HG03520 (cell line): ENCODE data around the gene BECN2.
"Not testable (repeated sequence)": the region's sequence is repeated elsewhere in the genome, so short reads cannot be mapped to it uniquely, and the experiment has no call there.

Experiments
- ATAC-seq: cut with Tn5 transposase; IDR thresholded peaks from one replicate; pipeline ENCODE4 v1.9.1; 2021; ENCODE audit warnings: mild to moderate bottlenecking, moderate library complexity; ENCODE audit not compliant: unreplicated experiment

BECN2 gene

GRCh38 chr1:241976229-241976628 is 18.7 kb downstream of the BECN2 start:
- no peak for ATAC-seq

DNA sequence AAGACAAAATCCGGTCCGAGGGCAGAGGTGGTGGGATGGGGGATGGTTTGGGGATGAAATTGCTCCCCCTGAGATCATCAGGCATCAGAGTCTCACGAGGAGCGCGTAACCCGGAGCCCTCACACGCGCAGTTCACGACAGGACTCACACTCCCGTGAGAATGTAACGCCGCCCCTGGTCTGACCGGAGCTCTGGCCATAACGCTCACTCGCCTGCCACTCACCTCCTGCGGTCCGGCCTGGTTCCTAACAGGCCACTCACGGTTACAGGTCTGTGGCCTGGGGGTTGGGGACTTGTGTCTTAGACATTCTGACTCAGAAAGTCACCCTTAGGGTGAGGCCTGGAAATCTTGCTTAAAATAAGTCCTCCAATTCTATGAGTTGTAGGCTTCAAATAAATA is 21.5 kb downstream of the BECN2 start:
- ATAC-seq = no peak

DNA sequence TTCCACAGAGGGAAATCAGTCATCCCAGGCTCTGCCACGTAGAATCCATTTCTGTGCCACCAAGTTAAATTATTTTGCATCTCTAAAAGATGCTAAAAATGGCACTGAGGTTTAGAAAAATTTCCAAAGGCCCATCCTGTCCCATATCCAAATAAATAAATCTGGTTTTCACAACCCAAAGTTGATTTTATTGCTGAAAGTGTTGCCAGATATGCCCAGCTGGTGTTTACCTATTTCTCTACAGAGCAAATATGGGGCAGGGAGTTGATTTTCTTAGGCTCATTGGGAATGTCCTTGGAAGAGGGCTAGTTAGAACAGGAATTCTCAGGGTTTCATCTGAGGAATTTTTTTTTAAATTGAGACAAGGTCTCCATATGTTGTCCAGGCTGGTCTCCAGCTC is 22.4 kb downstream of the BECN2 start:
- no peak for ATAC-seq

- ATAC-seq = peak; percentile 55
Observed at GRCh38 chr1:241985787-241986186, 28.2 kb downstream of the BECN2 start.

DNA sequence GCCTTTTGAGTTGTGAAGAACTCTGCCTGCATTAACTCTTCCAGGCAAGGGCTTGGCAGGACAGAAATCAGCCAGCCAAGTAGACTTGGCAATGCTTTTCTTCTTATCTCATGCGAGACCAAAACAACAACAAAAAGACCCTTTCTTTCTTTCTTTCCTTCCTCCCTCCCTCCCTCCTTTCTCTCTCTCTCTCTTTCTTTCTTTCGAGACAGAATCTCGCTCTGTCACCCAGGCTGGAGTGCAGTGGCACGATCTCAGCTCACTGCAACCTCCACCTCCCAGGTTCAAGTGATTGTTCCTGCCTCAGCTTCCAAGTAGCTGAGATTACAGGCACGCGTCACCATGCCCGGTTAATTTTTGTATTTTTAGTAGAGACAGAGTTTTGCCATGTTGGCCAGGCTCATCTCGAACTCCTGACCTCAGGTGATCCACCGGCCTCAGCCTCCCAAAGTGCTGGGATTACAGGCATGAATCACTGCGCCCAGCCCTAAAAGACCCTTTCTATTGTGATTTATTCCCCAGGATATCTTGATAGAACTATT is 30.9 kb downstream of the BECN2 start:
- ATAC-seq = not testable (repeated sequence)

DNA sequence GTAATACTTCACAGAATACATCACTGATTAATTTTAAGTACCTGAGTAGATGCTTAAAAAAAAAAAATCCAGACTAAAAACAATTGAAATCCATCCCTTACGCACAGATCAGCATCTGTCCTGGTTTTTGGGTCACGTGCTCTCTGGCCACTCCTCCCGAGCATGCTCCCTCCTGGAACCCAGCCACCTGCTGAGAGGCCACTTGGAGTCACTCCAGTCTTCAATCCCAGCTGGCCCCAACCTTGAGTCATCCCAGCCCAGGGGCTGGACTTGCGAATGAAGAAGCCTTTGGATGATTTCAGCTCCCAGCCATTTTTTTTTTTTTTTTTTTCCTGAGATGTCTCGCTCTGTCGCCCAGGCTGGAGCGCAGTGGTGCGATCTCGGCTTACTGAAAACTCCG is 32.5 kb downstream of the BECN2 start:
- ATAC-seq = no peak

GRCh38 chr1:241992734-241993133 is 35.2 kb downstream of the BECN2 start:
- ATAC-seq = no peak

- no peak for ATAC-seq
Observed at GRCh38 chr1:241994171-241994570, 36.6 kb downstream of the BECN2 start.

- no peak for ATAC-seq
Observed at GRCh38 chr1:241997401-241997998, 39.9 kb downstream of the BECN2 start.

DNA sequence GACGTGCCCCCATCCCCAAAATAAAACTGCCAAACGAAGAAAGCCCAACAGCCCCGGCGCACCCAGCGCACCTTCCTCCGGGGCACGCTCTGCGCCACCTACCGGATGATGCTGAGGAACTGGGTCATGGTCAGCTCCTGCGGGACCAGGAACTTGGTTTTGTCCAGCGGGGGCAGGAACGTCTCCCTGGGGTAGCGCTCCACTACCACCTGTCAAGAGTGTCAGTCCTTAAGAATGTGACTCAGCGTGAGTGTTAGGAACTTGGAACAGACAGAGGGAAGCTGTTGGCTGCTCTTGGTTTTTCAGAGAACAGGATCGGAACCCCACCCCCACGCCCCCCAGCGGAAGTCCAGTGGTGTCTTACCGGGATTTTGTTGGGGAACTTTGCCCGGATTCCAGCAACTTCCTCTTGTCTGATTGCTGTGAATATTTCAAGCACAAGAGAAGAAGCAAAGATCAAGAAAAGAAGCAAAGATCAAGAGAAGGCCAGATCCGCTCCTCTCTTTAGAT is 40.9 kb downstream of the BECN2 start:
- peak; percentile 81 for ATAC-seq

- ATAC-seq = no peak
Observed at GRCh38 chr1:241999026-241999425, 41.5 kb downstream of the BECN2 start, which contains the start of gene MAP1LC3C. Gene MAP1LC3C (minus strand): TSS chr1:241999098. CDS start chr1:241999008, 90 bp downstream.

- ATAC-seq = no peak
Observed at GRCh38 chr1:242000434-242000833, 42.9 kb downstream of the BECN2 start.

- ATAC-seq = no peak
Observed at GRCh38 chr1:242002072-242002471, 44.5 kb downstream of the BECN2 start.

DNA sequence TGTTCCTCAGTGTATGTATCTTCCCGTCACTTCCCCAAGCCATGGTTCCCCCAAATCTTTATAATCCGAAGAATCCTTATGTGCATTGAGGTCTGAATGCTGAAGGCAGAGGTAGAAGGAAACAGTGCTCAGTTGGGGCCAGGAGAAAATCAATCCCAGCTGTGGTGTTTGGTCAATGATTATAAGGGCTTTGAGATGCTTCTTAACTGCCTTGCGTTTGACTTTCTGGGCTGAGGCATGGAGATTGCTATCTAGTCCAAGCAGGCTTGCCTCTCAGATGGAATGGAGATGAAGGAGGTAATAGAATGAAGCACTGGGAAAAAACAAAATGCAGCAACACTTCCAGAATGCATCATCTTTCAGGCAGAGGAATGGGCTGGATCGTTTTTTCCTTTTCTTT is 44.9 kb downstream of the BECN2 start:
- ATAC-seq = no peak

DNA sequence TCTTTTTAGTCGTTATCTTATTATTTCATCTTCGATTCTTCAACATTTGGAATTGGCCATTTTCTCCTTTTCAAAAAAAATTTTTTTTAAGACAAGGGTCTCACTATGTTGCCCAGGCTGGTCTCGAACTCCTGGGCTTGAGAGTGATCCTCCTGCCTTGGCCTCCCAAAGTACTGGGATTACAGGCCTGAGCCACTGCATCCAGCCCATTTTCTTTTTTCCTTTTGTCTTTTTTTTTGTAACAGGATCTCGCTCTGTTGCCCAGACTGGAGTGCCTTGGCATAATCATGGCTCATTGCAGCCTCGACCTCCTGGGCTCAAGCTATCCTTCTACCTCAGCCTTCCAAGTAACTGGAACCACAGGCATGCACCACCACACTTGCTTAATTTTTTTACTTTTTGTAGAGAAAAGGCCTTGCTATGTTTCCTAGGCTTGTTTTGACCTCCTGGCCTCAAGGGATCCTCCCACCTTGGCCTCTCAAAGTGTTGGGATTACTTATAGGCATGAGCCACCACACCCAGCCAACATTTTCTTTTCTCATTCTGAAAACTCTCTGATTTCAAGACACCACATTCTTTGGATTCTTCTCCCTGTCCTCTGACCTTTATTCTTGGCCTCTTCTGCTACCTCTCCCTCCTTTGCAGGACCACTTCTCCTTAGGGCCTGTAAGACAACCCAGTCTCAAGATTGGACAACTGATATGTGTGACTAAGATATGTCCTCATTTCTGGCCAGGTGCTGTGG is 47.4 kb downstream of the BECN2 start:
- ATAC-seq = no peak

GRCh38 chr1:242005866-242006535 is 48.4 kb downstream of the BECN2 start:
- no peak for ATAC-seq

GRCh38 chr1:242006976-242007375 is 49.4 kb downstream of the BECN2 start:
- ATAC-seq = no peak
